Sigmoid colon (tissue), 7 donors: ENCODE results near the gene FBXO34. TPM values are rescaled to one million over a fixed set of nuclear protein-coding genes. Genes with fewer than 3 reads are reported as not detected.

Experiments used
- DNase-seq: peaks from one replicate; pipeline ENCODE4 v3.0.0-alpha.2; 2019
- H3K27ac ChIP-seq, 4 donors: fragments of 200-600 bp; sonication (generic); one replicate each; pipeline ENCODE4 v1.5.1; 2016 to 2019; ENCODE audit warnings: mild to moderate bottlenecking in 1 of 4
- H3K27me3 ChIP-seq, 3 donors: fragments of 200-600 bp; sonication (generic); one replicate each; pipeline ENCODE4 v1.5.1; 2019; ENCODE audit warnings: mild to moderate bottlenecking in 1 of 3
- H3K36me3 ChIP-seq, 4 donors: fragments of 200-600 bp; sonication (generic); one replicate each; pipeline ENCODE4 v1.5.1; 2016 to 2019
- H3K4me1 ChIP-seq, 4 donors: fragments of 200-600 bp; sonication (generic); one replicate each; pipeline ENCODE4 v1.5.1; 2017 to 2019
- H3K4me3 ChIP-seq, 4 donors: fragments of 200-600 bp; sonication (generic); one replicate each; pipeline ENCODE4 v1.5.1; 2017 to 2019; ENCODE audit warnings: mild to moderate bottlenecking in 2 of 4, moderate library complexity in 1 of 4
- H3K9me3 ChIP-seq, 4 donors: fragments of 200-600 bp in 3 of 4; sonication (generic) in 3 of 4; one replicate each; pipeline versions ENCODE4 v1.5.1 to v1.6.1; 2013 to 2019
- CTCF ChIP-seq, 4 experiments: fragments of 450-650 bp in 3 of 4; fragments of 200-600 bp in 1 of 4; IDR thresholded peaks; one replicate each; pipeline ENCODE4 v1.5.1; 2016 to 2019; ENCODE audit warnings: antibody characterized with exemption in 4 of 4, mild to moderate bottlenecking in 3 of 4, moderate library complexity in 2 of 4
- EP300 ChIP-seq, 4 donors: sonication (generic); formaldehyde crosslinking; IDR thresholded peaks; one replicate each; pipeline ENCODE4 v1.6.1; 2017; ENCODE audit warnings: antibody characterized with exemption in 4 of 4
- POLR2A ChIP-seq, 2 donors: fragments of 450-650 bp; IDR thresholded peaks; one replicate each; pipeline ENCODE4 v1.6.1; 2016; ENCODE audit warnings: antibody characterized with exemption in 2 of 2, mild to moderate bottlenecking in 2 of 2, moderate library complexity in 2 of 2
- POLR2AphosphoS5 ChIP-seq, 4 donors: sonication (generic); formaldehyde crosslinking; IDR thresholded peaks; one replicate each; pipeline ENCODE4 v1.6.1; 2017; ENCODE audit warnings: antibody characterized with exemption in 4 of 4
- WGBS, 2 donors: extraction: QIAGEN DNeasy Blood & Tissue Kit; methylation state at CpG; one replicate each; pipeline ENCODE4 v1.1.7; 2013; 5-methylcytosine and 5-hydroxymethylcytosine counted together
- intact Hi-C: fragments of 100-400 bp; cut with DNase I; formaldehyde crosslinking; loops from one replicate; pipeline ENCODE4 v1.15.1; 2023
- polyA plus RNA-seq, 3 donors: library from polyadenylated mRNA; stranded (reverse); fragments of 200-250 nt; gene quantifications; one replicate each; pipeline ENCODE4 v1.2.3, GENCODE V29; 2013
- total RNA-seq, 4 donors: library from RNA; depleted of rRNA; stranded (reverse); fragments of >200 nt; gene quantifications; one replicate each; pipeline ENCODE4 v1.1.0, GENCODE V29; 2016
- donor health status: healthy with polysubstance abuse.
- donor health status: Bipolar disorder and iron deficiency.
- donor health status: healthy.

Gene FBXO34
- total and polyA plus RNA-seq, 7 donors: 15.3 to 36.0 (median 18.6) TPM

DNA sequence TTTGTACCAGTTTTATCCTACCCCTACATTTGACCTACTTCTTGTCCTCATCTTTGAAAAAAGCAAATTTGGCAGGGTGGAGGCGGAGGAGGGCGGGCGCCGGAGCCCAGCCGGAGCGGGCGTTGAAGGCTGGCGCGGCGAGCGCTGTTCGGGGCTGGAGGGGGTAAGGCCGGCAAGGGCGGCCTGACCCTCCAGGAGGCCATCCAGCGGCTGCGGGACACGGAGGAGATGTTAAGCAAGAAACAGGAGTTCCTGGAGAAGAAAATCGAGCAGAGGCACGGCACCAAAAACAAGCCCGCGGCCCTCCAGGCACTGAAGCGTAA is 27.2 kb downstream of the FBXO34 start:
- H3K4me3 ChIP-seq: no peak overlapping the region
- no peak for DNase-seq
- H3K27me3 ChIP-seq: no peaks in the 10 kb centered on the region
- no peak for TF ChIP-seq POLR2A (IDR thresholded peaks at IDR 0.05)
- intact Hi-C loops: no loop called here
- 96 to 97% methylated on average over 22 of the region's 22 CpGs for WGBS, 2 donors
- H3K36me3 ChIP-seq: no peaks in the 10 kb centered on the region
- peaks cover 0 to 27% (median 20%) of the 10 kb centered on the region in 4 donors for H3K4me1 ChIP-seq
- no peak overlapping the region for H3K27ac ChIP-seq
- H3K9me3 ChIP-seq: no peaks in the 10 kb centered on the region

DNA sequence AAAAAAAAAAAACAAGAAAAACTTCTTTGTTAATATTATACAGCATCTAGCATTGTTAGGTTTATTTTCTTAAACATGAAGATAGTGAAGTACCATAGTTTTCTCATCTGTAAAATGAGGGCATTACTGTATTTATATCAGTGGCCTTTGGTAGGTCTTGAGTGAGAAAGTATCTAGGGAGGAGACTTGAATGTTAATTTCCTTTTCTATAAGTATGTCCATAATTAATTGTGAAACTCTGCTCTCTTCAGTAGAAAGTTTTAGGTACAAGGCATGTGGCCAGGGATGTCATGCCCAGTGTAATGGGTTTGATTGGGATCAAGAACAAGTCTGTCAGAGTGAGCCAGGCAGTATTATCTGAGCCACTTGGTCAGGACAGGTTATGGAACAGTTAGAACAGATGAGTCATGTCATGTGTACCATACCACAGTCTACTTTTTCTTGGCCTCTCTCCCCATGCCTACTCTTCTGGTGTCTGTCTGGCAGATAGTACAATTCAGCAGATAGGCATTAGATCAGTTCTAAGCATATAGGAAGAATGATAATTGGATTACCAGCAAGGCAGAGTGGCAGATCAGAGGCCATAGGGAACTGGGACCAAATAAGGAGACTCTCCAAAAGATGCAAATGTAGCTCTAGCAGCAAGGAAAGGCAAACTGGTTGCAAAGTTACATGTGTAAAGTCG is 30.4 kb downstream of the FBXO34 start:
- no peak for TF ChIP-seq CTCF (IDR thresholded peaks at IDR 0.05)
- no peak for TF ChIP-seq POLR2AphosphoS5 (IDR thresholded peaks at IDR 0.05)
- TF ChIP-seq EP300 (IDR thresholded peaks at IDR 0.05): no peak
- no peak for TF ChIP-seq POLR2A (IDR thresholded peaks at IDR 0.05)
- Histone ChIP-seq H3K27me3 (no peaks in the 10 kb centered on the region), H3K4me1 (peaks cover 0 to 37% (median 23%) of the 10 kb centered on the region in 4 donors), H3K27ac (peak overlapping the region in 3 of 4 donors; percentile 18 to 38 (median 29)), H3K4me3 (no peak overlapping the region), H3K9me3 (no peaks in the 10 kb centered on the region), H3K36me3 (no peaks in the 10 kb centered on the region)
- no peak for DNase-seq
- intact Hi-C loops: no loop called here
- 50 to 75% methylated on average over 1 of the region's 1 CpG for WGBS, 2 donors

GRCh38 chr14:55302367-55303124 is 31.3 kb downstream of the FBXO34 start:
- Histone ChIP-seq H3K27ac (peak overlapping the region in 1 of 4 donors; percentile 10), H3K36me3 (no peaks in the 10 kb centered on the region), H3K4me3 (no peak overlapping the region), H3K27me3 (no peaks in the 10 kb centered on the region), H3K9me3 (no peaks in the 10 kb centered on the region), H3K4me1 (peaks cover 0 to 41% (median 25%) of the 10 kb centered on the region in 4 donors)
- no peak for DNase-seq
- WGBS, 2 donors: 82 to 86% methylated on average over 5 of the region's 5 CpGs
- intact Hi-C loops: no loop called here
- TF ChIP-seq EP300 (IDR thresholded peaks at IDR 0.05) (no peak), POLR2AphosphoS5 (IDR thresholded peaks at IDR 0.05) (no peak), CTCF (IDR thresholded peaks at IDR 0.05) (no peak), POLR2A (IDR thresholded peaks at IDR 0.05) (no peak)

GRCh38 chr14:55303125-55303499 is 31.9 kb downstream of the FBXO34 start:
- H3K27me3 ChIP-seq: no peaks in the 10 kb centered on the region
- TF ChIP-seq POLR2A (IDR thresholded peaks at IDR 0.05): no peak
- TF ChIP-seq POLR2AphosphoS5 (IDR thresholded peaks at IDR 0.05): no peak
- TF ChIP-seq EP300 (IDR thresholded peaks at IDR 0.05): no peak
- TF ChIP-seq CTCF (IDR thresholded peaks at IDR 0.05): no peak
- DNase-seq: no peak

GRCh38 chr14:55303691-55304145 is 32.5 kb downstream of the FBXO34 start:
- no peak for TF ChIP-seq POLR2A (IDR thresholded peaks at IDR 0.05)
- TF ChIP-seq CTCF (IDR thresholded peaks at IDR 0.05): no peak
- TF ChIP-seq POLR2AphosphoS5 (IDR thresholded peaks at IDR 0.05): no peak
- no peak for TF ChIP-seq EP300 (IDR thresholded peaks at IDR 0.05)
- Histone ChIP-seq H3K4me1 (peaks cover 0 to 49% (median 25%) of the 10 kb centered on the region in 4 donors), H3K9me3 (no peaks in the 10 kb centered on the region), H3K4me3 (no peak overlapping the region), H3K27ac (no peak overlapping the region), H3K36me3 (no peaks in the 10 kb centered on the region), H3K27me3 (no peaks in the 10 kb centered on the region)
- 45 to 47% methylated on average over 2 of the region's 2 CpGs for WGBS, 2 donors
- intact Hi-C loops: no loop called here
- no peak for DNase-seq

More at GRCh38 chr14:55303125-55303499, 31.9 kb downstream of the FBXO34 start:
- Histone ChIP-seq H3K4me3 (no peak overlapping the region), H3K36me3 (no peaks in the 10 kb centered on the region), H3K9me3 (no peaks in the 10 kb centered on the region), H3K4me1 (peaks cover 0 to 46% (median 25%) of the 10 kb centered on the region in 4 donors), H3K27ac (peak overlapping the region in 1 of 4 donors; percentile 10)
- intact Hi-C loops: no loop called here
